Measurements from ENCODE around the gene GRID2IP. TPM values are rescaled to one million over a fixed set of nuclear protein-coding genes. Genes with fewer than 3 reads are reported as not detected.
"Not testable (repeated sequence)": the region's sequence is repeated elsewhere in the genome, so short reads cannot be mapped to it uniquely, and the experiment has no call there.

The GRID2IP gene
- total RNA-seq, 2 experiments from 2014 or later = 0.05 to 0.11 TPM

GRCh38 chr7:6453734-6454133, 97.5 kb downstream of the GRID2IP start:
- CTCF ChIA-PET = interaction anchor here (0.6 to 1.1 kb wide), 2 partner anchors 9 to 297 kb away, joined by 3 read pairs; no protein-coding TSS in a partner anchor
- H3K9me3 Mint-ChIP-seq (ENCODE audit: low read depth) = no peaks in the 10 kb centered on the region

GRCh38 chr7:6451224-6451705, 100.0 kb downstream of the GRID2IP start:
- intact Hi-C loops (cut with DNase I, micrococcal nuclease) = no loop called here
- no peak overlapping the region for H3K4me3 Mint-ChIP-seq
- no peak overlapping the region for H3K27ac Mint-ChIP-seq
- peaks cover 12% of the 10 kb centered on the region for H3K4me1 Mint-ChIP-seq
- DNase-seq = no peak
- H3K9me3 Mint-ChIP-seq (ENCODE audit: low read depth) = no peaks in the 10 kb centered on the region
- no peaks in the 10 kb centered on the region for H3K27me3 Mint-ChIP-seq
- ChIA-PET CTCF (interaction anchor here (0.8 kb wide), 1 partner anchor 12 kb away, joined by 3 read pairs; no protein-coding TSS in a partner anchor), POLR2A (interaction anchor here (0.7 kb wide), 1 partner anchor 27 kb away, joined by 4 read pairs; no protein-coding TSS in a partner anchor)
- H3K36me3 Mint-ChIP-seq (ENCODE audit: low read depth) = no peaks in the 10 kb centered on the region
- ATAC-seq = no peak

More at GRCh38 chr7:6453734-6454133, 97.5 kb downstream of the GRID2IP start:
- H3K27ac Mint-ChIP-seq = no peak overlapping the region
- no peak overlapping the region for H3K4me3 Mint-ChIP-seq
- intact Hi-C loops (cut with DNase I, micrococcal nuclease) = no loop called here
- peaks cover 5% of the 10 kb centered on the region for H3K4me1 Mint-ChIP-seq
- ATAC-seq (no peak), DNase-seq (no peak)
- POLR2A ChIA-PET = no interaction called here
- no peaks in the 10 kb centered on the region for H3K27me3 Mint-ChIP-seq
- no peaks in the 10 kb centered on the region for H3K36me3 Mint-ChIP-seq (ENCODE audit: low read depth)

DNA sequence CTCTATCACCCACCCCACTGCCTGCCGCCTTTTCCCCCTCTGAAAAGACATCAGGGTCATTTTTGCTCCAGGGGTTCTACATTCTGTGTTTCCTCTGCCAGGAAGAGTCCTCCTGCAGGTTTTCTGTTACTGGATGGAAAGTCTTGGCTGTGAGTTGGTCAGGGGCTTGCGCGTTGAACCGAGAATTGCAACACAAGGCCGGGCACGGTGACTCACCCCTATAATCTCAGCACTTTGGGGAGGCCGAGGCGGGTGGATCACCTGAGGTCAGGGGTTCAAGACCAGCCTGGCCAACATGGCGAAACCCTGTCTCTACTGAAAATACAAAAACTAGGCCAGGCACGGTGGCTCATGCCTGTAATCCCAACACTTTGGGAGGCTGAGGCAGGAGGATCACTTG, 100.7 kb downstream of the GRID2IP start:
- H3K36me3 Mint-ChIP-seq (ENCODE audit: low read depth); H3K27me3 Mint-ChIP-seq; H3K4me3 Mint-ChIP-seq; POLR2A ChIA-PET; H3K27ac Mint-ChIP-seq; H3K9me3 Mint-ChIP-seq (ENCODE audit: low read depth); DNase-seq; ATAC-seq; intact Hi-C loops (cut with DNase I, micrococcal nuclease): not testable (repeated sequence)
- peaks cover 15% of the 10 kb centered on the region for H3K4me1 Mint-ChIP-seq
- CTCF ChIA-PET = interaction anchor here (0.8 kb wide), 1 partner anchor 12 kb away, joined by 3 read pairs; no protein-coding TSS in a partner anchor

GRCh38 chr7:6449884-6450283, 101.4 kb downstream of the GRID2IP start:
- H3K36me3 Mint-ChIP-seq (ENCODE audit: low read depth); H3K27ac Mint-ChIP-seq; H3K4me3 Mint-ChIP-seq: not testable (repeated sequence)

DNA sequence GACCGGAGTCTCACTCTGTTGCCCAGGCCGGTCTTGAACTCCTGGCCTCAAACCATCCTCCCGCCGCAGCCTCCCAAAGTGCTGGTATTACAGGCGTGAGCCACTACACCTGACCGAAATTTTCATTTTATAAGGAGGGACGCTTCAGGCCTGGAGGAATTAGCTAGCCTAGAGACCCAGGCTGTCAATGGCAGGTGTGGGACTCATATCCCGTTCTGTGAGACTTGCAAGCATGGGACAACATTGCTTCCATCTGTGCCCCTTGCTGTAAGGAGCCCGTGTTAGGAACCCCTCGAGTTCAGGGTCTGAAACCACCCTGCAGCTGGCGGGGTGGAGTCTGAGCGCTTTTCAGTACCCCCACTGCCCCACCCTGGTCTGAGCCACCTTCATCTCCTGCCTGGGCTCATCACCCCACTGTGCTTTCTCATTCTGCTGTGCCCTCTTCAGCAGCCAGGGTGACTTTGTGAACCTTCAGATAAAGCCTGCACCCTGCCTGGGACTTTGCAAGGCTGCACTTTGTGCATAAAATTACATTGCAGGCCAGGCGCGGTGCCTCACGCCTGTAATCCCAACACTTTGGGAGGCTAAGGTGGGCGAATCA, 102.2 kb downstream of the GRID2IP start:
- intact Hi-C loops (cut with DNase I, micrococcal nuclease) = loop anchor here in 1 of 2 experiments (1.0 kb wide), 1 partner anchor 128 kb away; the partner anchor contains the start of gene ZDHHC4
- no peak for ATAC-seq
- no peak for DNase-seq
- Mint-ChIP-seq H3K4me1 (peaks cover 29% of the 10 kb centered on the region), H3K36me3 (ENCODE audit: low read depth) (peaks cover 15% of the 10 kb centered on the region), H3K27ac (peak overlapping the region; percentile 31), H3K9me3 (ENCODE audit: low read depth) (no peaks in the 10 kb centered on the region), H3K4me3 (peak overlapping the region; percentile 94), H3K27me3 (no peaks in the 10 kb centered on the region)
- ChIA-PET POLR2A (no interaction called here), CTCF (no interaction called here)

More at GRCh38 chr7:6449884-6450283, 101.4 kb downstream of the GRID2IP start:
- peaks cover 20% of the 10 kb centered on the region for H3K4me1 Mint-ChIP-seq
- CTCF ChIA-PET; DNase-seq; ATAC-seq; H3K9me3 Mint-ChIP-seq (ENCODE audit: low read depth); H3K27me3 Mint-ChIP-seq; POLR2A ChIA-PET; intact Hi-C loops (cut with DNase I, micrococcal nuclease): not testable (repeated sequence)

GRCh38 chr7:6447581-6448199, 103.6 kb downstream of the GRID2IP start, which contains the start of gene DAGLB:
TSS of gene DAGLB (minus strand) at chr7:6447954. CDS start at chr7:6447842, 112 bp downstream.
- CTCF ChIA-PET = interaction anchor here (1.0 kb wide), 1 partner anchor 10 kb away, joined by 10 read pairs; no protein-coding TSS in a partner anchor
- ATAC-seq (peak; percentile 87), DNase-seq (peak; percentile 98)
- Mint-ChIP-seq H3K4me3 (peak within 1 kb of the TSS; percentile 94), H3K36me3 (ENCODE audit: low read depth) (peaks cover 21% of the 10 kb centered on the region), H3K9me3 (ENCODE audit: low read depth) (no peaks in the 10 kb centered on the region), H3K4me1 (peaks cover 37% of the 10 kb centered on the region), H3K27me3 (no peaks in the 10 kb centered on the region), H3K27ac (peak within 1 kb of the TSS; percentile 89)
- POLR2A ChIA-PET = interaction anchor here (0.6 to 0.7 kb wide), 2 partner anchors 11 to 27 kb away, joined by 4 to 5 read pairs; no protein-coding TSS in a partner anchor
- intact Hi-C loops (cut with DNase I, micrococcal nuclease) = loop anchor here in 1 of 2 experiments (1.0 kb wide), 2 partner anchors 11 to 130 kb away; partner anchors contain the start of gene ZDHHC4

Other genes starting within 250 kb of the GRID2IP start
- gene FAM220A, start 202.5 kb downstream of the GRID2IP start, total RNA-seq = 10 to 100 TPM; 10.1 to 25.4 TPM
- gene RAC1, start 176.9 kb downstream of the GRID2IP start, total RNA-seq = 100 to 1,000 TPM; 173 to 208 TPM
- 10 to 100 TPM in 1 of 2 experiments, 1 to 10 TPM in 1; 9.8 to 15.2 TPM for gene DAGLB, start 103.5 kb downstream of the GRID2IP start, total RNA-seq
- gene KDELR2, start 67.3 kb downstream of the GRID2IP start, total RNA-seq = 10 to 100 TPM; 67.2 to 78.7 TPM
- gene ZDHHC4, start 26.0 kb upstream of the GRID2IP start, total RNA-seq = 10 to 100 TPM; 30.1 to 34.1 TPM
- gene INTS15, start 38.6 kb upstream of the GRID2IP start, total RNA-seq = 10 to 100 TPM; 27.8 to 31.8 TPM
- 1 to 10 TPM; 1.2 to 1.3 TPM for gene ZNF853, start 64.1 kb upstream of the GRID2IP start, total RNA-seq
- 10 to 100 TPM; 15.7 to 20.8 TPM for gene ZNF316, start 85.9 kb upstream of the GRID2IP start, total RNA-seq
- gene ZNF12, start 155.5 kb upstream of the GRID2IP start, total RNA-seq = 10 to 100 TPM; 22.4 to 23.2 TPM
- under 1 TPM in 1 of 2 experiments, not detected in 1; 0.48 TPM for gene RSPH10B2, start 202.6 kb upstream of the GRID2IP start, total RNA-seq